GM19328 (cell line): ENCODE data around the gene STRBP.

ENCODE experiments used
- ATAC-seq: cut with Tn5 transposase; IDR thresholded peaks from one replicate; pipeline ENCODE4 v1.9.1; 2021; ENCODE audit warnings: mild to moderate bottlenecking, moderate library complexity; ENCODE audit not compliant: unreplicated experiment

The STRBP gene

DNA sequence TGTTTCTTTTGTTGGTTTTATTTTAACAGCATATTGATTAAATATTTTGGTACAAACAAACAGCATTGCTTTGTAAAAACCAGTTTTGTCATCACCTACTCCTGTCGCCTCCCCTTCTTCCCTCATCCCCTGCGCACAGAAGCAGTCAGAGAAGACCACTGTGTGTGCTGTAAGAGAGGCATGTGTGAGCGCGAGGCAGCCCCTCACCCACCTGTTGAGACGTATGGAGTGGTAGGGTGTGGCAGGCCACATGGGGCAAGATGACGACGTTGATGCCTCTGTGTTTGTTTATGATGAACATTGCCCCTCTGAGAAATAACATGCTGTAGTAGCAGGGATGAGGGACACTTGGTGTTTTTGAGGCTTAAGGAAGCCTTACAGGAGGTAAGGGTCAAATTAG lies 163.6 kb downstream of the STRBP start:
- ATAC-seq: no peak

- ATAC-seq: no peak
Measured at GRCh38 chr9:123102375-123103113, 165.8 kb downstream of the STRBP start.

GRCh38 chr9:123099548-123099947 lies 168.8 kb downstream of the STRBP start:
- no peak for ATAC-seq

GRCh38 chr9:123099042-123099441 lies 169.3 kb downstream of the STRBP start:
- ATAC-seq: no peak

DNA sequence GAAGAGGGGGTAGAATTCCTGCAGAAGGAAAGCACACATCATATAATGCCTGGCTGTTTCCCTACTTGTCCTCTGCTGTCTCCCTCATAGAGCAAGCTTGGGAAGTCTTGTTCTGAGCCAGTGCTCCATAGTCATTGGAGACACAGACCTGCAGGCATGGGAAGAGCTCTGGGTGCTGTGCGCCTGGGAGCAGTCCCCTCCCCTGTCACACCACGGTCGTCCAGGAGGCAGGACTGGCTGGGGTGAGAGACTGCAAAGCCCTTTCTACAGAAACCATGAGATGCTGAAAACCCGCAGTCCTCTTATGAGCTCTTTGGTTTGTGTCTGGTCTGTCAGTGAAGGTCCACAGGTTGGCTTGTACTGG lies 170.3 kb downstream of the STRBP start:
- no peak for ATAC-seq

DNA sequence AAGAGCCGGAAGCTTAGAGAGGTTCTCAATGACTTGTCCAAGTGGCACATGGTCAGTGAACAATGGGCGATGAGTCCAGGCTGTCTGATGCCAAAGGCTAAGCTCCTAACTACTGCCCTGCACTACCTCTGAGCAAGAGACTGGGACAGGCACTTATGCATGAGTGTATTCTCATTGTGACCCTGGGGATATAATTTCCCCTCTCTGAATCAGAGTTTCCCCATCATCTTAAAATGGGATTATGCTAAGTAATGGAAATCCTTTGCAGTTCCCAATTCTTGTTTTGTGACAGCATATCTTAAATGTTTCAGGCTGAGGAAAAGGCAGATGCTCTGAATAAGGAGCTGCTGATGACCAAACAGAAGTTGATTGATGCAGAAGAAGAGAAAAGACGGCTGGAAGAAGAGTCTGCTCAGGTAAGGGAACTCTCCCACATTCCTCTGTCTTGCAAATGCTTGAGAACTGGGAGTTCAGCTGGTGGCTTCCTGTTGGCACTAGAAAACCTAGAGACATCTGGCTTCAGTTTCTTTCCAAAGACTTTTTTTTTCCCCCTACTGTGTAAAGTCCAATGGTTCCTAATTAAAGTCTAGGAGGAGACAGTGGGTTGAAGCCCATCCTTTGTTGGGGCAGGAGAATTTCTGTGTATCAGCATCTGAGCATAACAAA lies 170.8 kb downstream of the STRBP start:
- no peak for ATAC-seq

DNA sequence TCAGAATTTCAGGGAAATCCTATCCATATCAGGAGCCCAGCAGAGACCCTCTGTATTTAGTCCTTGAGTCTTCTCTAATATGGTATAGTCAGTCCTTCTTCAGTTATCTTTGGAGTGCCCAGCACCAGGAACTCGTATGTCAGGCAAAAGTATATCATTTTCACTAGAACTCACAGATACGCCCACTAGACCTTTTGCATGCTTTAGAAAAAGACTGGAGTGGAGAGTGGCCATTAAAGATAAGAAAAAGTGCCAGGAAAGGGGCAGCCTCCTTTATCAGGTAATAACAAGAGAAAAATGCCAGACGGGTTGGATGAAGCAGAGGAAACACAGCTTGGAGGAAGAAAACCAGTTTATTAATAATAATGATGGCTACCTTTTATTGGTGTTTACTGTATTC lies 171.4 kb downstream of the STRBP start:
- no peak for ATAC-seq

- no peak for ATAC-seq
Measured at GRCh38 chr9:123093141-123093540, 175.2 kb downstream of the STRBP start.

DNA sequence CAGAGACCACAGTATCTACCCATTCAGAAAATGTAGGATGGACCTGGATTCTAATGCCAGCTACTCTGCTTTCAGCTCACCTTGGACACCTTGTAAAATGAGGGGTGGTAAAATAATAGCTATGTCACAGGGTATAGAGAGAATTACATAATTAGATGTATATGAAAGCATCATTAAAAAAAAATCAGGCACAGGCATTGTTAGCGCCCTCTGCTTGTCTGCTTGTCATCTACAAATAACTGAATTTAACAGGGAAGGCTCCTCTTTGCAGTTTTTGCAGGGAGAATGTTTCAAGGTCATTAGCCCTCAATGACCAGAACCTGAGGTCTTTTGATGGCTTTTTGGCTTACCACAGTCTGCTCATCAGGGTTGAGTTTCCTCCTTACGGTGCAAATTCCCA lies 176.9 kb downstream of the STRBP start:
- ATAC-seq: no peak

DNA sequence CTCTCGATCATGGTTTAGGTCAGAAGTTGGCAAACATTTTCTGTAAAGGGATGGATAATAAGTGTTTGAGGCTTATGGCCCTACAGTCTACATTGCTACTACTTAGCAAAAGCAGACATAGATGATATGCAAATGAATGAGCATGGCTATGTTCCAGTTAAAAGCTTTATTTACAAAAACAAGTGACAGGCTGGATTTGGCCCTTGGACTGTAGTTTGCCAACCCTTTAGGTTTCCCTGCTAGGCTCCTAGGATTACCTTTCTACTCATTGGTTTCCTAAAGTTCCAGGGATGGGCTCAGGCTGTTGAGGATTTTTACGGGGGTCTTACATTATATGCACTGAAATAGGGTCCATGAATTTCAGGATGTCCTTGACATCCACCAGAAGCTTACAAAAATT lies 177.4 kb downstream of the STRBP start:
- no peak for ATAC-seq

DNA sequence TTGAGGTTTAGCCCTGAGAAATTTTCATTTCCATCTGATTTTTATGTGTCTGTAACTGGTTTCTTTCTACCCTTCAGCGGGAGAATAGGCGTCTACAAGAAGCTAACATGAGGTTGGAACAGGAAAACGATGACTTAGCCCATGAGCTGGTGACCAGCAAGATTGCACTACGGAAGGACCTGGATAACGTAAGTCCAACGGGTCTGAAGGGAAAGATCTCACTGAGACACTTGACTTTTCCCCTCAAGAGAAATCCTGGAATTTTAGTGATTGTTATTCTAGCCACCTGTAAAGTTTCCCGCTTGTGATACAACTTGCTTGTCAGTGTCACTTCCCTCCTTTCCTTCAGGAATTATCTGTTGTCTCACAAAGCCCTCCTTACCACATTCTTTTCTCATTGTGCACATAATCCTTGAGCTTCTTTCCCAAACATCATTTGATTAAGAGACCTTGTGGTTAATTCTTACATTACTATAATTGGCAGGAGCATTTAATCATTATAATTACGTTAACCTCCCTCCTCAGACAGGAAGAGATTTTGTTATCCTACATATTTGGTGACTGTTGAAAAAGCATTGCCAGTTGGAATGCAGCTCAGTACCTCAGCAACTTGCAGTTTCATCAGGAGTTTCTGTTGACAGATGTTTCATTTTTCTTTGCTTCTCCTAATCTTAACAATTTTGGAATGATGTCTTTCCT lies 178.0 kb downstream of the STRBP start:
- no peak for ATAC-seq

DNA sequence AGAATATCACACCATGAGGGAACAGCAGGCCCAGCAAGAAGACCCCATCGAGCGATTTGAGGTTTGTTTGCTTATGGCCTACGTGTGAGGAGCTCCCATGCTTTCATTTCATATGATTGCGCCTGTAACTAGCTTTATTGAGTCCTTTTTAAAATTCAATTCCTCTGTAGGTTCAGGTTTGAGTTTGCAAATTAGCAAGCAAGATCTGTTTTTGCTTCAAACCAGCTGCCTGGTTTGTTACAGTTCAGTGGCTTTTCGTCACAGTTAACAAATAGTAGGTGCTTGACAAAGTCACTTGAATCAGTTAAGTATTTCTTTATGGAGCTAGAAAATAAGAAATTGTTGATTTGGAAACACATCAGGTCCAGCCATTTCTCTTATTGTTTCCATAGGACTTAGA lies 178.6 kb downstream of the STRBP start:
- ATAC-seq: no peak

DNA sequence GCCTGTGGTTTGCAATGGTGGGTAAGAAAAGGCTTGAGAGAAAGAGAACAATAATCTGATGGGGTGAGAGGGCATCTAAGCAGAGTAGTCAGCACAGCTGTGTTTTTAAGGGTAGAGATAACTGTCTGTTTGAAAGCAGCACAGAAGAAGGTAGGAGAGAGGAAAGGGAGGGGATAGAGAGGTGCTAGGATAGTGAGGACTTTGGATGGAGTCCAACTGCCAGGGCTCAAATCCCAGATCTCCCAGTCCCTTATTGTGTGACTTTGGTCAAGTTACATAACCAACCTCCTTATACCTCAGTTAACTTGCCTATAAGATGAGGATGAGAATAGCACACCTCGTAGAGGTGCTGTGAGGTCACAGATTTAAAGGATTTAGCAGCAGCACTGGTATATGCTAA lies 179.3 kb downstream of the STRBP start:
- ATAC-seq: no peak

DNA sequence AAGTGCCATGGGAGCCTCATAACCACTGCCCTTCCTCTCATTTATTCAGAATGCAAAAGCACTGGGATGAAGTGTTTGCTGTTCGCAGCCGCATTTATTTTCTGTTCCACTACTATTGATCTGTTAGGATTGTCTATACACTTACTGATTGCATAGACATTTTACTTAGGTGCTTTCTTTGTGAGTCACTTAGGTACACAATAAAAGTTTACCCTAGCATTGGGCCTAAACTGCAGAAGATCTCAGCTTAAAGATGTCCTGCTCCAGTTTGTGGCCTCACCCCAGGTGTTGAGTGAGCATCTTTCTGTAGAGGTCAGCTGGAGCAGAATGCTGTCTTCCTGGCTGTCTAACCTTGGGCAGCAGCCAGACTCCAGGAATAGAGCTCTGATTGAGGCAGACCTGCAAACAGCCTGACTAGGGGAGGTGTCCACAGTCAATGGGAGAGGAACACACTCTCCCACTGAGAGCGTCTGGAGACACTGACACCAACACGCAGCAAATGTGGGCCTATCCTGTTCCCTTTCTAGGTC lies 181.0 kb downstream of the STRBP start:
- no peak for ATAC-seq

DNA sequence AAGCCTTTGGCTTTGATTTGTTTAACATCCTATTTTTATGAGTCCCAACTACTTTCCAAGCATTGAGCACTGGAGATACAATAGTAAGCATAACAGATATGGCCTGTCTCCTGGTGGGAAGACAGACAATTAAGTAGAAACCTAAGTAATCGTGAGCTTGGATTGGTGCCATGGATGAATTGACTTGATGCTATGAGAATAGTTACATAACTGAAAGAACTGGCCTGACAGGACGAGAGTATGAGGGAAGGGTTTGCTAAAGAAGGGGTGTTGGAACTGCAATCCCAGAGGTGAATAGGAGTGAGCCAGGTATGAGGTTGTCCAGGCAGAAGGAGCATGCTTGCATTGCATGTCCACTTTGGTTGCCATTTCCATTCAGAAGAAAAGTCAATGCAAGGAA lies 182.5 kb downstream of the STRBP start:
- no peak for ATAC-seq

GRCh38 chr9:123084256-123084655 lies 184.1 kb downstream of the STRBP start:
- no peak for ATAC-seq

- no peak for ATAC-seq
Measured at GRCh38 chr9:123083680-123084079, 184.7 kb downstream of the STRBP start.

GRCh38 chr9:123081824-123082223 lies 186.6 kb downstream of the STRBP start:
- ATAC-seq: no peak

DNA sequence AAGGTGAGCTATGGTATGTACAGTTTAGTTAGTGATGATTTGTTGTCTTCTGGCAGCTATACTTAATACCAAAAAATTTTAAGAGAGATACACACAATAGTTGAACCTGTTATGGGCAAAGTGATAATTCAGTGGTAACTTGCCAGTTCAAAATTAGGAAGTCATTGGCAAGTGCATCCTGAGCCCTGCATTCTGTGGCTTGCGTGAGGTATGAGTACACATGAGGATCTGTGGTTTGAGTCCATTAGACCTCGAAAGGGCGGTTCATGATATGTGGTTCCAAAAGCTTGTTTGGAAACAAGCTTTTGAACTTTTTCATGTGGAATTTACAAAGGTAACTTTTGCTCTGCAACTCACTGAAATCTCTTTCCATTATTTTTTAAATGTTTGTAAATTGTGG lies 187.9 kb downstream of the STRBP start:
- ATAC-seq: no peak

DNA sequence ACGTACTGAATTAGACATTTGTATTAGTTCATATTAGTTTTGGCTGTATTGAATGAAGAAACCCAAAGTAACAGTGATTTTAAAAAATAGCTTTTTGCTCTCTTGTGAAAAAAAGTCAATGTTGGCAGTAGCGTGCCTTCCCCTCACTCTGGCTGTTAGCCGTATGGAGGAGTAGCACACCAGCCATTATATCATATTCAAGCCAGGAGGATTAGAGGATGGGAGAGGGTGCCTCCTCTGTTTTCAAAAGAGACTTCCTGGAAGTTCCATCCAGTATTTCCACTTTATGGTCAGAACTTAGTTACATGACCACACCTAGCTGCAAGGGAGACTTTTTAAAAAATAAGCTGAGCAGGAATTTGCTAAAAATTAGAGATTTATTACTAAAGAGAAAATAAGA lies 193.8 kb downstream of the STRBP start:
- ATAC-seq: no peak

GRCh38 chr9:123073991-123074422 lies 194.4 kb downstream of the STRBP start:
- ATAC-seq: no peak

DNA sequence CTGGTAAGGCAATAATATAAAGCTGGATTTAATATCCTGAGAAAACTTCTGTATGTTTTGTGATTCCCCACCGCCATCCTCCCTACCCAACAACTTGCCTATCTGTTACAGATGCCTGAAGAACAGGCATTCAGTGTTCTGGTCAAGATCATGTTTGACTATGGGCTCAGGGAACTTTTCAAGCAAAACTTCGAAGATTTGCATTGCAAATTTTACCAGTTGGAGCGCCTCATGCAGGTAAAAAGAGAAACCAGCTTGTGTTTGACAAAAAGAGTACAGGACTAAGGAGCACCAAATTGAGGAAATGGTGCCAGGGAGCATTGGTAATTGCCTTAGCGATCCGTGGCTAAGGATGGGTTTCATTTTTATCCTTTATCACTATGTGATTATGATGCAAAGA lies 194.9 kb downstream of the STRBP start:
- no peak for ATAC-seq
